Measurements from ENCODE around the gene ATP6V0C.

The ATP6V0C gene

GRCh38 chr16:2475413-2476344 is 38.1 kb upstream of the ATP6V0C start:
- DNase-seq = no peak

- no peak for DNase-seq
Measured at GRCh38 chr16:2476345-2476720, 37.4 kb upstream of the ATP6V0C start.

GRCh38 chr16:2476741-2477140 is 37.0 kb upstream of the ATP6V0C start:
- DNase-seq = no peak

- no peak for DNase-seq
Measured at GRCh38 chr16:2477327-2477726, 36.4 kb upstream of the ATP6V0C start.

- DNase-seq = no peak
Measured at GRCh38 chr16:2478279-2478678, 35.5 kb upstream of the ATP6V0C start.

GRCh38 chr16:2479996-2480395 is 33.8 kb upstream of the ATP6V0C start:
- peak; percentile 9 for DNase-seq

GRCh38 chr16:2480948-2481347 is 32.8 kb upstream of the ATP6V0C start:
- peak; percentile 15 for DNase-seq

- DNase-seq = no peak
Measured at GRCh38 chr16:2481676-2482075, 32.1 kb upstream of the ATP6V0C start.

GRCh38 chr16:2482249-2482648 is 31.5 kb upstream of the ATP6V0C start:
- no peak for DNase-seq

- DNase-seq = peak; percentile 84
Measured at GRCh38 chr16:2482708-2483534, 30.8 kb upstream of the ATP6V0C start.

GRCh38 chr16:2483939-2484897 is 29.5 kb upstream of the ATP6V0C start:
- DNase-seq = no peak

GRCh38 chr16:2484898-2485508 is 28.7 kb upstream of the ATP6V0C start:
- no peak for DNase-seq

GRCh38 chr16:2485811-2486507 is 27.8 kb upstream of the ATP6V0C start:
- DNase-seq = no peak

- DNase-seq = no peak
Measured at GRCh38 chr16:2486645-2487516, 26.9 kb upstream of the ATP6V0C start.

- no peak for DNase-seq
Measured at GRCh38 chr16:2487517-2487842, 26.3 kb upstream of the ATP6V0C start.

GRCh38 chr16:2487903-2488531 is 25.7 kb upstream of the ATP6V0C start:
- DNase-seq = no peak

GRCh38 chr16:2489581-2489980 is 24.2 kb upstream of the ATP6V0C start:
- DNase-seq = peak; percentile 20

- DNase-seq = peak; percentile 26
Measured at GRCh38 chr16:2490190-2491105, 23.3 kb upstream of the ATP6V0C start.

GRCh38 chr16:2492292-2492691 is 21.5 kb upstream of the ATP6V0C start:
- peak; percentile 15 for DNase-seq
